Measurements from ENCODE around the gene ITGA1.

The ITGA1 gene

GRCh38 chr5:52829664-52830063 is 41.9 kb downstream of the ITGA1 start:
- H3K27me3 ChIP-seq (replicated peaks; ENCODE audit: insufficient read depth, low read length), result no peaks in the 10 kb centered on the region
- DNase-seq, result no peak
- no peak for TF ChIP-seq EZH2 (optimal IDR thresholded peaks at IDR 0.05; ENCODE audit: low read depth, low read length)
- TF ChIP-seq EZH2phosphoT487 (IDR thresholded peaks at IDR 0.05; ENCODE audit: low read length), result no peak
- TF ChIP-seq CTCF (IDR thresholded peaks at IDR 0.05; ENCODE audit: low read length), result no peak

GRCh38 chr5:52830650-52831049 is 42.9 kb downstream of the ITGA1 start:
- H3K4me1 ChIP-seq (ENCODE audit: low read length), result no peaks in the 10 kb centered on the region
- no peaks in the 10 kb centered on the region for H3K9me3 ChIP-seq (replicated peaks; ENCODE audit: insufficient read depth, low read length)
- H3K36me3 ChIP-seq (replicated peaks; ENCODE audit: insufficient read depth, low read length), result no peaks in the 10 kb centered on the region
- no peak overlapping the region for H3K4me2 ChIP-seq (ENCODE audit: low read depth, low read length)
- H3K79me2 ChIP-seq (ENCODE audit: low read length), result no peaks in the 10 kb centered on the region
- no peak overlapping the region for H2AFZ ChIP-seq (ENCODE audit: low read length)
- no peaks in the 10 kb centered on the region for H3F3A ChIP-seq (ENCODE audit: insufficient read depth, low read length)
- H3K9ac ChIP-seq (ENCODE audit: low read length), result no peak overlapping the region
- H3K27me3 ChIP-seq (replicated peaks; ENCODE audit: insufficient read depth, low read length), result no peaks in the 10 kb centered on the region
- DNase-seq, result no peak
- TF ChIP-seq EZH2phosphoT487 (IDR thresholded peaks at IDR 0.05; ENCODE audit: low read length) (no peak), EZH2 (optimal IDR thresholded peaks at IDR 0.05; ENCODE audit: low read depth, low read length) (no peak), CTCF (IDR thresholded peaks at IDR 0.05; ENCODE audit: low read length) (no peak)
- H3K4me3 ChIP-seq (ENCODE audit: low read length), result no peak overlapping the region
- no peaks in the 10 kb centered on the region for H4K20me1 ChIP-seq (ENCODE audit: insufficient read depth, low read length)
- no peak overlapping the region for H3K27ac ChIP-seq (ENCODE audit: low read length)
- H3K9me2 ChIP-seq (replicated peaks; ENCODE audit: insufficient read depth, low read length), result no peaks in the 10 kb centered on the region

More at GRCh38 chr5:52829664-52830063, 41.9 kb downstream of the ITGA1 start:
- no peaks in the 10 kb centered on the region for H3K36me3 ChIP-seq (replicated peaks; ENCODE audit: insufficient read depth, low read length)
- no peak overlapping the region for H3K9ac ChIP-seq (ENCODE audit: low read length)
- no peaks in the 10 kb centered on the region for H3K4me1 ChIP-seq (ENCODE audit: low read length)
- H3K79me2 ChIP-seq (ENCODE audit: low read length), result no peaks in the 10 kb centered on the region
- no peaks in the 10 kb centered on the region for H3K9me2 ChIP-seq (replicated peaks; ENCODE audit: insufficient read depth, low read length)
- no peaks in the 10 kb centered on the region for H4K20me1 ChIP-seq (ENCODE audit: insufficient read depth, low read length)
- H3K4me2 ChIP-seq (ENCODE audit: low read depth, low read length), result no peak overlapping the region
- H2AFZ ChIP-seq (ENCODE audit: low read length), result no peak overlapping the region
- H3F3A ChIP-seq (ENCODE audit: insufficient read depth, low read length), result no peaks in the 10 kb centered on the region
- H3K9me3 ChIP-seq (replicated peaks; ENCODE audit: insufficient read depth, low read length), result no peaks in the 10 kb centered on the region
- no peak overlapping the region for H3K4me3 ChIP-seq (ENCODE audit: low read length)
- no peak overlapping the region for H3K27ac ChIP-seq (ENCODE audit: low read length)

GRCh38 chr5:52831786-52832511 is 44.2 kb downstream of the ITGA1 start:
- Histone ChIP-seq H2AFZ (ENCODE audit: low read length) (no peak overlapping the region), H3K4me3 (ENCODE audit: low read length) (no peak overlapping the region)
- no peak for DNase-seq

More at GRCh38 chr5:52831786-52832511, 44.2 kb downstream of the ITGA1 start:
- no peaks in the 10 kb centered on the region for H4K20me1 ChIP-seq (ENCODE audit: insufficient read depth, low read length)
- no peaks in the 10 kb centered on the region for H3K4me1 ChIP-seq (ENCODE audit: low read length)
- no peaks in the 10 kb centered on the region for H3K27me3 ChIP-seq (replicated peaks; ENCODE audit: insufficient read depth, low read length)
- H3K4me2 ChIP-seq (ENCODE audit: low read depth, low read length), result no peak overlapping the region
- no peaks in the 10 kb centered on the region for H3K9me3 ChIP-seq (replicated peaks; ENCODE audit: insufficient read depth, low read length)
- H3F3A ChIP-seq (ENCODE audit: insufficient read depth, low read length), result no peaks in the 10 kb centered on the region
- no peaks in the 10 kb centered on the region for H3K79me2 ChIP-seq (ENCODE audit: low read length)
- no peaks in the 10 kb centered on the region for H3K9me2 ChIP-seq (replicated peaks; ENCODE audit: insufficient read depth, low read length)
- no peaks in the 10 kb centered on the region for H3K36me3 ChIP-seq (replicated peaks; ENCODE audit: insufficient read depth, low read length)
- TF ChIP-seq EZH2 (optimal IDR thresholded peaks at IDR 0.05; ENCODE audit: low read depth, low read length) (no peak), CTCF (IDR thresholded peaks at IDR 0.05; ENCODE audit: low read length) (no peak), EZH2phosphoT487 (IDR thresholded peaks at IDR 0.05; ENCODE audit: low read length) (no peak)
- no peak overlapping the region for H3K27ac ChIP-seq (ENCODE audit: low read length)
- H3K9ac ChIP-seq (ENCODE audit: low read length), result no peak overlapping the region
